K562 (cell line): Measurements from ENCODE around the gene RAB6A. TPM values are rescaled to one million over a fixed set of nuclear protein-coding genes. Genes with fewer than 3 reads are reported as not detected.

ENCODE experiments used
- ATAC-seq: fragments of 200-7000 bp; cut with Tn5 transposase; 3 replicates; pipeline ENCODE4 v1.9.1; 2020; ENCODE audit warnings: moderate library complexity
- BruUV-seq: library from RNA; stranded (reverse); fragments of 400-500 nt; replicated peaks from 2 replicates; lab custom pipeline; 2021; lab: Mats Ljungman, UMichigan
- CTCF ChIA-PET: fragments of 300-600 bp; formaldehyde crosslinking; extraction: SDS; loops from one replicate; lab custom pipeline; 2021; ENCODE audit warnings: low intra/inter-chr PET ratio; lab: Yijun Ruan, JAX
- POLR2A ChIA-PET: fragments of 300-600, 350-650 bp; sonication (Branson Sonifier 250); formaldehyde crosslinking; extraction: SDS; loops from one replicate; lab custom pipeline; 2021; ENCODE audit warnings: antibody characterized with exemption, inconsistent platforms; lab: Yijun Ruan, JAX
- DNase-seq, 4 experiments: peaks; one replicate each; pipeline versions ENCODE4 v3.0.0 to v3.0.0-alpha.2; 2011 to 2018; ENCODE audit warnings: low spot score in 3 of 4, mixed read lengths in 3 of 4; ENCODE audit errors: extremely low read depth in 1 of 4
- FAIRE-seq: peaks from 2 replicates; lab custom pipeline; 2011; peaks lifted over from hg19 to GRCh38; lab: Jason Lieb, UNC
- H2AFZ ChIP-seq: 2 replicates; pipeline ENCODE4 v1.6.0; 2011; ENCODE audit warnings: low read depth, low read length, control low read depth, inconsistent platforms
- H3K27ac ChIP-seq: fragments of 200-600 bp; 3 replicates; pipeline ENCODE4 v1.8.0; 2011; ENCODE audit warnings: low read depth, mild to moderate bottlenecking, control low read depth, inconsistent platforms, low read length, moderate library complexity, mixed read lengths; ENCODE audit errors: extremely low read depth
- H3K27me3 ChIP-seq, 2 experiments: fragments of 300-600 bp in 1 of 2; 2 replicates in 1 of 2; 3 replicates in 1 of 2; pipeline versions ENCODE4 v1.6.0 to v1.8.0; 2011; ENCODE audit warnings: inconsistent platforms in 2 of 2, low read length in 2 of 2, mild to moderate bottlenecking in 1 of 2, mixed read lengths in 1 of 2, moderate library complexity in 1 of 2; ENCODE audit not compliant: control insufficient read depth in 2 of 2, insufficient read depth in 2 of 2
- H3K36me3 ChIP-seq: fragments of 300-600 bp; 3 replicates; pipeline ENCODE4 v1.8.0; 2011; ENCODE audit warnings: mild to moderate bottlenecking, low read length, inconsistent platforms; ENCODE audit not compliant: control insufficient read depth, insufficient read depth
- H3K4me1 ChIP-seq, 2 experiments: fragments of 200-600 bp in 1 of 2; replicated peaks in 1 of 2; 2 replicates in 1 of 2; 3 replicates in 1 of 2; pipeline versions ENCODE4 v1.5.1 to v1.8.0; 2011; ENCODE audit warnings: inconsistent platforms in 2 of 2, low read length in 2 of 2, mild to moderate bottlenecking in 1 of 2, mixed read lengths in 1 of 2, moderate library complexity in 1 of 2; ENCODE audit not compliant: control insufficient read depth in 2 of 2, insufficient read depth in 2 of 2
- H3K4me2 ChIP-seq: 2 replicates; pipeline ENCODE4 v1.6.1; 2011; ENCODE audit warnings: low read length, control low read depth, inconsistent platforms, mixed read lengths; ENCODE audit not compliant: insufficient read depth
- H3K4me3 ChIP-seq: fragments of 200-600 bp; sonication (generic), shearing (Covaris generic); 2 replicates; pipeline ENCODE4 v1.5.1; 2016; ENCODE audit warnings: control low read depth, inconsistent platforms
- H3K79me2 ChIP-seq: fragments of 200-600 bp; 3 replicates; pipeline ENCODE4 v1.8.0; 2011; ENCODE audit warnings: low read length, inconsistent platforms; ENCODE audit not compliant: control insufficient read depth, insufficient read depth
- H3K9ac ChIP-seq, 2 experiments: 2 replicates each; pipeline versions ENCODE4 v1.6.0 to v1.6.1; 2011; ENCODE audit warnings: low read depth in 2 of 2, low read length in 2 of 2, control low read depth in 1 of 2, inconsistent platforms in 1 of 2, mild to moderate bottlenecking in 1 of 2, mixed read lengths in 1 of 2; ENCODE audit not compliant: insufficient read depth in 1 of 2
- H3K9me1 ChIP-seq: one replicate; pipeline ENCODE4 v1.6.0; 2011; ENCODE audit warnings: inconsistent platforms, mild to moderate bottlenecking, low read length, moderate library complexity; ENCODE audit not compliant: control insufficient read depth, insufficient read depth
- H3K9me3 ChIP-seq: replicated peaks from 2 replicates; pipeline ENCODE4 v1.5.1; 2011; ENCODE audit warnings: low read depth, low read length, inconsistent platforms; ENCODE audit not compliant: control insufficient read depth, insufficient read depth
- H4K20me1 ChIP-seq: replicated peaks from 2 replicates; pipeline ENCODE4 v1.6.1; 2011; ENCODE audit warnings: low read length, inconsistent platforms, mixed read lengths; ENCODE audit not compliant: control insufficient read depth, insufficient read depth
- ATF7 ChIP-seq: fragments of 450-650 bp; IDR thresholded peaks from 2 replicates; pipeline ENCODE4 v1.7.1; 2014; ENCODE audit warnings: mild to moderate bottlenecking, moderate library complexity
- FIP1L1 ChIP-seq: fragments of 200-400 bp; formaldehyde crosslinking; IDR thresholded peaks from 2 replicates; pipeline ENCODE4 v1.6.1; 2018; ENCODE audit warnings: mild to moderate bottlenecking, low read depth, low read length; ENCODE audit not compliant: poor library complexity, severe bottlenecking
- JUND ChIP-seq, 2 experiments: IDR thresholded peaks; 2 replicates in 1 of 2; 3 replicates in 1 of 2; pipeline ENCODE4 v1.6.1; 2011; ENCODE audit warnings: borderline replicate concordance in 2 of 2, low read depth in 2 of 2, low read length in 2 of 2, improper control_type of control experiment in 1 of 2, missing biosample characterization in 1 of 2, missing genetic modification characterization in 1 of 2, missing genetic modification reagents in 1 of 2
- RCOR1 ChIP-seq, 2 experiments: IDR thresholded peaks; 2 replicates each; pipeline ENCODE4 v1.6.1; 2012; ENCODE audit warnings: low read depth in 2 of 2, low read length in 2 of 2, borderline replicate concordance in 1 of 2, improper control_type of control experiment in 1 of 2
- WGBS: fragments of 100-300 bp; shearing (Covaris generic); methylation state at CpG from one replicate; pipeline ENCODE4 v1.1.6; 2016; ENCODE audit warnings: low coverage, mixed read lengths; ENCODE audit not compliant: insufficient coverage; ENCODE audit errors: missing lambda C conversion rate; 5-methylcytosine and 5-hydroxymethylcytosine counted together
- in situ Hi-C: fragments of 300-500 bp; cut with MboI; formaldehyde crosslinking; loops from 4 replicates; pipeline ENCODE4 v1.15.0; 2018; ENCODE audit warnings: inconsistent platforms, mixed read lengths
- intact Hi-C: fragments of 100-400 bp; cut with micrococcal nuclease; formaldehyde crosslinking; loops from 2 replicates; pipeline ENCODE4 v1.14.2; 2022
- polyA plus RNA-seq, 8 experiments: library from polyadenylated mRNA; depleted of rRNA in 4 of 8; stranded (reverse) in 5 of 8; unstranded in 3 of 8; fragments of >200 nt; fragmentation: Nextera tagmentation in 2 of 8; fragmentation: Illumina TruSeq in 1 of 8; extraction: Ambion mirVana in 2 of 8; extraction: Trizol in 1 of 8; gene quantifications; 2 replicates each; pipeline versions ENCODE4 v1.2.1 to v1.2.3, GENCODE V29; 2011 to 2014; ENCODE audit warnings: inconsistent platforms in 1 of 8, missing spikeins in 1 of 8
- total RNA-seq, 7 experiments: library from RNA; depleted of rRNA in 6 of 7; stranded (reverse); fragments of >200 nt in 6 of 7; fragmentation: Illumina TruSeq in 2 of 7; extraction: Trizol in 2 of 7; gene quantifications; 2 replicates each; pipeline versions ENCODE4 v1.2.1 to v1.2.3, GENCODE V29; 2011 to 2021; ENCODE audit warnings: low replicate concordance in 1 of 7

RAB6A gene
- total and polyA plus RNA-seq, 9 of the 15 experiments (the other 6 are each of a cell fraction or from before 2014, with no cell fraction given), result 14.0 to 95.3 (median 45.4) TPM

- TF ChIP-seq JUND (IDR thresholded peaks at IDR 0.05; ENCODE audit: borderline replicate concordance, low read depth, low read length) (peak; percentile 89), JUND (tag; IDR thresholded peaks at IDR 0.05; ENCODE audit: borderline replicate concordance, low read depth, low read length) (peak; percentile 80; the same call in 2 of the 3 replicates), ATF7 (peak; percentile 57; the same call in 1 of the 2 replicates), RCOR1 (IDR thresholded peaks at IDR 0.05; ENCODE audit: borderline replicate concordance in 1 of 2, low read depth in 2 of 2, low read length in 2 of 2) (peak in 1 of 2 experiments; percentile 59; a peak in 1 of 4 replicates)
Observed at GRCh38 chr11:73770811-73771210, 9.9 kb upstream of the RAB6A start (continued).

DNA sequence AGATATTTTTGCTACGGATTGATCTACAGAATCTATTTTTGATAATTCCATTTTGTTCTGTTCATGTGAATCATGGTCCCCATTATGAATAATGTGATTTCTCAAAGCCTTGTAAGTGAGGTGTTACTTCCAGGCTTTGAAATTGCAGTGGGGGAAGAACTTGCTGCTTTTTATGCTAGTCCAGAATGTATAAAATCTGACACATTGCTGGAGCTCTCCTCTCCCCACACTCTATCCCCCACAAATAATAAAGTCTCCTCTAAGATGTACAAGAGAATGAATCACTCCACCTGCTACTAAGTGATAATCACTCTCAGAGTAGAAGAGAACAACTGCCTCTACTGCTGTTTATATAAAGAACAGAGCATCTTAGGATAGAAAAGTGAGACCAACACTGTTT is 5.9 kb upstream of the RAB6A start:
- Histone ChIP-seq H3K9ac (no peak overlapping the region), H4K20me1 (no peaks in the 10 kb centered on the region), H3K9me3 (no peaks in the 10 kb centered on the region), H3K4me3 (no peak overlapping the region), H3K27me3 (no peaks in the 10 kb centered on the region), H3K36me3 (no peaks in the 10 kb centered on the region; the same call in 2 of the 3 replicates), H3K9me1 (no peaks in the 10 kb centered on the region), H2AFZ (no peak overlapping the region; the same call in 1 of the 2 replicates), H3K27ac (no peak overlapping the region), H3K4me2 (no peak overlapping the region), H3K4me1 (peaks cover 4 to 10% of the 10 kb centered on the region in 2 experiments; a peak in 2 of 5 replicates), H3K79me2 (no peaks in the 10 kb centered on the region)
- ChIA-PET POLR2A (interaction anchor here (1.3 to 8.1 kb wide), 3 partner anchors 12 to 20 kb away, joined by 4 to 86 read pairs (median 5); partner anchors contain the start of gene MRPL48), CTCF (no interaction called here)
- no peak for FAIRE-seq
- TF ChIP-seq JUND (IDR thresholded peaks at IDR 0.05; ENCODE audit: borderline replicate concordance, low read depth, low read length), result peak; percentile 20; the same call in 1 of the 2 replicates
- TF ChIP-seq JUND (tag; IDR thresholded peaks at IDR 0.05; ENCODE audit: borderline replicate concordance, low read depth, low read length), result no peak
- TF ChIP-seq FIP1L1, result no peak
- intact Hi-C loops (loop anchor here (10.0 kb wide), 1 partner anchor 108 kb away; the partner anchor contains the start of genes COA4 and PAAF1), in situ Hi-C loops (no loop called here)
- ATAC-seq, result no peak; the same call in 2 of the 3 replicates
- 22% methylated on average over 1 of the region's 1 CpG for WGBS
- BruUV-seq, result no TSS peak
- DNase-seq, result no peak
